Activated gamma-delta T cell treated with anti-CD3 and anti-CD28 coated beads, Interleukin-2, amount 50 U/mL, for 16 hours (primary cell): ENCODE measurements around the gene CCDC13.

Experiments used
- DNase-seq: peaks from one replicate; pipeline ENCODE4 v3.0.0-alpha.2; 2020; ENCODE audit warnings: low read depth

The CCDC13 gene

DNA sequence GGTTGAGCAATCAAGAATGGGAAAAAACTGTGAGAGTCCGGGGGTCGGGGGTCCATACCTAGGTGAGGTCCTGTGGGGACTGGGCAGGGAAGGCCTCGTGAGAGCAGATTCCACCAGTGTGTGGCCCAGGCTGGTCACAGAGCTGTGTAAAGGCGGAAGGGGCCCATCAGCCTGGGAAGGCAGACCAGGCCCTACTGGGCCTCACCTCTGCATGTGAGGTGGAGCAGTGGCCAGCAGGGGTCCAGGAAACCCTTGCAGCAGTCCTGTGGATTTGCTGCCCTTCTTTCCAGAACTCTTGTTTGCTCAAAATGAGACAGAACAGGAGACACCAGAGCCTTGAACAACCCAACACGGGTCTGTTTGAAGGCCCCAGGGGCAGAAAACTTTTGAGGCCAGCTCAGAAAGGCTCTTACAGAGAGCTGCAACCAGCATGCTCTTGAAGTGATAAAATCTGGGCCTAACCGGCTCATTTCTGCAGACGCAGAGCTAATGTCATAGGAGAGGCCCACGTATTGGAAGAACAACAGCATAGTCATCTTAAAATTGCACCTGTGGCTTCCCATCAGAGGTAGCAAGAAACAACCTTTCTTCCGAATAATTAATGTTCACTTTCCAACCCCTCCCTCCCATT is 40.1 kb downstream of the CCDC13 start:
- no peak for DNase-seq

DNA sequence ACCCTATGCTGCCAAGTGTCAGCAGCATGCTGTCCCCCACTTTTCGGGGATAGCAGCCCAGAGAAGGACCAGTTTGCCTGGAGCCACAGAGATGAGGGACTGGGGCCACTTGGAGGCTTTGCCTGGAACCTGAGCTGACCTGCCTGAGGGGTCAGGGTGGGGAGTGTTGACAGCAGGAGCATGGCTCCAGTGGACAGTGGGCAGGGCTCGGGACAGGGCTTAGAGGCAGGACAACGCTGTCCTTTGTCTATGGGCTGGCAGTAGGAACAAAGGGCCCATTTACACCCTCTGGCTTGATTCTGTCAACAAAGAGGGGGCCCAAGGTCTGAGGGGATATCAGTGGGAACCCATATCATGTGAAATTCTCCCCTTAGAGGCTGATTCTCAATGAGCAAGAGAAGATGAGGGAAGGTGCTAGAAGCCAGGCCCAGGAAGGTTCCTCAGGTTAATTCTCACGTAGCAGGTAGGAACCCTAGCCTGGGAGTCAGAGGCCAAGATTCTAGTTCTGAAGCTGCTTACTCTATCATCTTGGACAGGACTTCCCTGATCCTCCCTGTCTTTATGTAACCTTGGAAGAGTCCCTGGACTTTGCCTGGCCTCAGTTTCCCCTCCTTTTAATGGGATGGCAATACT is 40.7 kb downstream of the CCDC13 start:
- DNase-seq, result no peak

DNA sequence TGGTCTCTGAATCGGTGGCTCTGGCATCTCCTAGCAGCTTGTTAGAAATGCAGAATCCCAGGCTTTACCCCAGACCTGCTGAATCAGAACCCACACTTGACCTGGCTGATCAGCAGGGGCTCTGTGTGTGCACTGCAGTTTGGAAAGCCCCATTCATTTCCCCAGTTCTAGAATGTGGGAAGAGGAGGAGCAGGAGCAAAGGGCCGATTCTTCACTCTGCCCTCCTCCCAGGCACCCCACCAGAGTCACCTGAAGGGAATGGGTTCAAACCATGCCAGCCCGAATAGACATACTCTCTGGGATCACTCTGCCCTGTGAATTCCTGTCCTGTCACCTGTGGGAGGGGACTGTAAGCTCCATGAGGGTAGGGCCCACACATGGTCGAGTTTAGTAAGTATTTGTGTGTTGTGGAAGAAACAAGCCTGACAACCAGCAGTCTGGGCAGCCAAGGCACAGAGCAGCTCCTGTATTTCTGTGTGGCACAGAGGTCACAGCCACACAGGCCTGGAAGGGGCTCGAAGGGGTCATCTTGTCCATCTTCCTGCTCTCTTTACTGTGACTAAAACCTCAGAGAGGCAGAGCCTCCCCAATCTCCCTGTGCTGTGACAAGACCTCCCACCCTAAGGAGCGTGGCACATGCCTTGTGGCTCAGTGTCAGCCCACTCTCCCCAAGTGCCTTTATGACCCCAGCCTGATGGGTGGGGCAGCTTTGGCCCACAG is 41.4 kb downstream of the CCDC13 start:
- no peak for DNase-seq

DNA sequence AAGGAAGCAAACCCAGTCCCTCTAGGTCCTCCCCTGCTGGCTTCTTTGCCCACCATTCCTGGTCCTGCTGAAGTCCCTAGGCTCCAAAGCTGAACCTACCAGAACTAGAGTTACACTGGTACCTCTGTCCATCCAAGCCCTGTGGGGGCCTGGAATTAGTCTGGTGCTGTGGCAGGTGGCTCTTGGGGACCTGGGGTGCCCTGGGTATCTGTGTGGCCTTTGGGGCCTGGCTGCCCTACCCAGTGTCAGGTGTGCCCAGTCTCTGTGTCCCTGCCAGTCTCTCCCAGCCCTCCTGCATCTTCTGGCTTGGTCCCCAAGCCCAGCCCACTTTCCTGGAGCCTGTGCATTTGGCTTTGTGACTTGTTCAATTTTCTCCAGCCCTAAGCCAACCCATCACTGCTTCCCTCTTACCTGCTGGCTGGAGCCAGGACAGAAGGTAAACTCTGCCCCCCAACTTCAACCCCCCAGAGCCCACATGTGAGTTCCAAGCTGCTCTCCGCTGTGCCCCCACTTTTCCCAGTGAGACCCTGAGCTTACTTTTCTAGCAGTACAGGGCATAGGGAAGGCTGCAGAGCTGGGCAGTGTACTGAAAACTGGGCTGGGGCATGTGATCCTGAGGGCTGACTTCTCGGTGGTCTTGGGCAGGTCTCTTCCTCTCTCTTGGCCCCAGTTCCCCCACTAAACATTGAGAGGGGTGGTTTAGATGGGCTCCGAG is 42.2 kb downstream of the CCDC13 start:
- DNase-seq, result no peak

DNA sequence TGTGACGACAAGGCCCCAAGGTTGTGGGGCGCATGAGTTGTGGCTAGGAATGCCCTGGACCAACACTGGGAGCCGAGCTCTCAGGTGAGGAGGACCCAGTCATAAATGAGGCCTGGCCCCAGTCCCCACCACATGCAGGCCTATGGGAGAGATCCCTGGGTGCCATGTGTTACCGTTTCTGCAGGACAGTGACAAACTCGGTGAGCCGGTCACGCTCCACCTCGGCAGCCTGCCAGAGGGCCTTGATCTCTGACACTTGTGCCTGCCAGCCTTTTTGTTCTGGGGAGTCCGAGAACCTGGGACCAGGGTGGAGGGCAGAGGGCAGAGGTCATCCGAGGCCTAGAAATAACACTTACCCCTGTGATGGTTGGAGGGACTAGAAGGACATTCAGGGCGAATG is 42.8 kb downstream of the CCDC13 start:
- DNase-seq, result no peak

DNA sequence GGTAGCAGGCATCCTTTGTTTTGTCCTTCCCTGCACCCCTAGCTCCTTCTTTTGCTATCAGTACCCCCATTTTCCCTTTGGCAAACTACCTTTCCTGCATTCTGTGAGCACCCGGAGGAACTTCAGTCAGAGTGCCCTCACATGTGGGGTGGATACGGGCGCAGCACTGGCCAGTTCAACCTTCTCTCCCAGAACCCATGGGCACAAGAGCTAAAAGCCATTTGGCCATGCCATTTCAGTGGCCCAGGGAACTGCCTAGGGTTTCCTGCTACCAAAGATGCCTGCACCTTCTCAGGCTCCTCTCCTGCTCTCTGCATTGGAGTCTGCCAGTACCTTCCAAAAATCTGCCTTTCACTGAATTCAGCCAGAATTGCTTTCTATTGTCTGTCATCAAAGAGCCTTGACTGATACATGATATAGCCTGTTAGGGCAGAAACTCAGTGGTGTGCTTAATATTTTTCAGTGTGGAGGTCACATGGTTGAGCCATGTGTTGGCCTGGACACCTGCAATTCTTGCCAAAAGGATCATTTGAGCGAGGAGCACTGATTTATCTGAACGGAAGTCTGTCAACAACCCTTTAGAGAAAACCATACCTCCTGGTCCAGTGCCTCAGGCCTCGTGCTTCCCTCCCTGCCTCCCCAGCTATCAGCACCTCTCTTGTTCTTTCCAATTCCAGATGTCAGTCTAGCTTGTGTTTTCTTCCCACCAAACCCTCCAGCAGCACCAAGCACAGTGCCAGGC is 43.5 kb downstream of the CCDC13 start:
- DNase-seq, result no peak

DNA sequence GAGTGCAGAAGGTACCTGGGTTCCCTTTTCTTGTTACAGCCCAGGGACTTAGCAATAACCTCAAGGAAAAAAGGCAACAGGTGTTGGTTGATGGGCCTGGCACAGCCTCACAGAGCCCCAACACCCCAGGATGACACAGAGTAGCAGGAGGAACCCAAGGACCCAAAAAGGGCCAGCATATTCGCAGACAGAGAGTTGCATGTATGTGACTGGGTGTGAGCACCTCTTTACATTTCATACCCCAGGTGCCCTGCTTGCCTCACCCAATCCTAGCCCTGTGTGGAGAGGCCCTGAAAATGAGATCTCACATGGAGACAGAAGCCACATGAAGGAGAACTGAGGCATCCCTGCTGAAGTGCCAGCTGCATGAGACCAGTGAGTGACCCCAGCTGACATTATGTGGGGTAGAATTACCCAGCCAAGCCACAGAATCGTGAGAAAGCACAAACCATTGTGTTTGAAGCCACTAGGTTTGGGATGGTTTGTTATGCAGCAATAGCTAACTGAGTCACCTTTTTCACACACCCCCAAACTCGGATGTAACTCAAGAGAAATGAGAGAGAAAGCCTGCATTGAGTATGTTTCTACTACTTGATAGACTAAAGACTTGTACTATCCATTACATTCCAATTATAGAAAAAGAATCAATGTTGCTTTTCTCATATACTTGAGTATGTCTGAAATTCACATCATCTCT is 44.2 kb downstream of the CCDC13 start:
- DNase-seq, result no peak

DNA sequence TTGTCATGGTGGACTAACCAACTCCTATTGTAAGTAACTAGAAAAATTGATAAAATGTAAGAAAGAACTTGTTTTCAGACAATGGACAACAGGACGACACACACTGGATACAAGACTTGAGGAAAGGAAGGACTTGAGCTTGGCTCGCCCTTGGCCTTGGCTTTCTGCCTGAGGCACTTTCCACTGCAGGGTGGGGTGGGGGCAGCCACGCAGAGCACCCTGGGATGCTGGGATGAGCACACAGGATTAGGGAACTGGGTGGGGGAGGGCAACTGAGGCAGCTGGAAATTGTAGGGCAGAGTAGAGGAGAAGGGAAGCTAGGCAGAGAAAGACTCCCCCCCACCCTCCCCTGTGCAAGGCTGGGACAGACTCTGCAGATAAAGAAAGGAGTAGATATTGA is 45.0 kb downstream of the CCDC13 start:
- no peak for DNase-seq

DNA sequence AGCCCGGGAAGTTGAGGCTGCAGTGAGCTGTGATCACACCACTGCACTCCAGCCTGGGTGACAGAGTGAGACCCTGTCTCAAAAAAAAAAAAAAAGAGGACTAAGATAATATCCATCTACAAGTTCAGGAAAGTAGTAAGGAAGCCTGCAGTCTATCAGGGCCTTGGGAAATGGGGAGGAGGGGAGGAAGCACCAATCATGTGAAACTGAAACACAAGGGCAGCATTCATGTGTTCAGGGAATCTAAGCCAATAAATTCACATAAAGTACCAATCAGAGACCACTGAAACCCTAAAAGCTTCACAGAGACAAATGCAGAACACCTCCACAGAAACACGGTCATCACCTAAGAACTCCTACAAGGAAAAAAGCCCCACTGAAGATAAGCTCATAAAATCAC is 47.6 kb downstream of the CCDC13 start:
- DNase-seq, result no peak

DNA sequence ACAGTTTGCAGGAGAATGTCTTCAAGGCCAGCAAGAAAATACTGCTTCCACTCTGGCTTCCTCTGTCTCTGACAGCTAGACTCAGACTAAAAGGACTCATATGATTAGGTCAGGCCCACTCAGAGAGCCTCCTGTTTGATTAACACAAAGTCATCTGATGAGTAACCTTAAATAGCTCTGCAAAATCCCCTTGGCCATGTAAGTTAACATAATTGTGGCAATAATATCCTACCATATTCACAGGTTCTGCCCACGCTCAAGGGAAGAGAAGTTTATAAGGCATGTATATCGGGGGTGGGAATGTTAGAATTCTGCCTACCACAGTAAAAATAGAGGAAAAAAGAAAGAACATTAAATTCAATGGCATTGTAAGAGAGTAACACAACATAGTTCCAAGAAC is 49.8 kb downstream of the CCDC13 start:
- DNase-seq, result no peak
